IPS DF 6.9 (cell line): ENCODE results near the gene SERPINH1.

ENCODE experiments used
- DNase-seq: peaks from one replicate; pipeline ENCODE4 v3.0.0-alpha.2; 2013; ENCODE audit warnings: low read depth, low spot score
- H3K27ac ChIP-seq: one replicate; pipeline ENCODE4 v1.5.1; 2013; ENCODE audit warnings: low read length, control low read depth
- H3K27me3 ChIP-seq: 2 replicates; pipeline ENCODE4 v1.6.1; 2013; ENCODE audit warnings: mild to moderate bottlenecking, low read length; ENCODE audit not compliant: control insufficient read depth, insufficient read depth
- H3K36me3 ChIP-seq: 2 replicates; pipeline ENCODE4 v1.6.1; 2013; ENCODE audit warnings: low read length; ENCODE audit not compliant: control insufficient read depth, insufficient read depth
- H3K4me1 ChIP-seq: 2 replicates; pipeline ENCODE4 v1.6.1; 2013; ENCODE audit warnings: low read length; ENCODE audit not compliant: control insufficient read depth, insufficient read depth
- H3K4me3 ChIP-seq: 2 replicates; pipeline ENCODE4 v1.5.1; 2013; ENCODE audit warnings: mild to moderate bottlenecking, low read length
- H3K9me3 ChIP-seq: 2 replicates; pipeline ENCODE4 v1.6.1; 2013; ENCODE audit warnings: low read length, inconsistent platforms; ENCODE audit not compliant: control insufficient read depth, insufficient read depth
- WGBS: extraction: QIAGEN DNeasy Blood & Tissue Kit; methylation state at CpG from one replicate; pipeline ENCODE4 v1.1.7; 2013; ENCODE audit warnings: mixed read lengths, missing lambda C conversion rate; ENCODE audit not compliant: insufficient read length, insufficient coverage; 5-methylcytosine and 5-hydroxymethylcytosine counted together

The SERPINH1 gene

DNA sequence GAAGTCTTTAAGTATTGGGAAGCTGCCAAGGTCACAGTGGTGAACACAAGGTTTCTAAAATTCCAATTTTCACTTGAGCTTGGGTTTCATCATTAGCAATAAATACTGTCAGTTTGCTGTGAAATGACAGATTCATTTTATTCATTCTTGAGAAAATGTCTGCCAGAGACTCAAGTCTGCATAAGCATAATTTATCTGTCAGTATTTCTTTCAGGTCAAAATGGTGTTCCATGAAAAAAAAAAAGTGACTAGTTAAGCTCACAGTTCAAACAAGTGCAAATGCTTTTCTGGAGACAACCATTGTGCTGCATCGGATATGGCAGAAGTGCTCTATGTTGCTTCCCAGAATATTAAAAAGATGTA lies 28.2 kb upstream of the SERPINH1 start:
- Histone ChIP-seq H3K4me1 (peaks cover 2% of the 10 kb centered on the region), H3K9me3 (no peaks in the 10 kb centered on the region), H3K4me3 (no peak overlapping the region), H3K27me3 (no peaks in the 10 kb centered on the region), H3K27ac (no peak overlapping the region), H3K36me3 (no peaks in the 10 kb centered on the region)
- no CpG with 5 or more reads among the region's 1 CpG for WGBS
- no peak for DNase-seq

DNA sequence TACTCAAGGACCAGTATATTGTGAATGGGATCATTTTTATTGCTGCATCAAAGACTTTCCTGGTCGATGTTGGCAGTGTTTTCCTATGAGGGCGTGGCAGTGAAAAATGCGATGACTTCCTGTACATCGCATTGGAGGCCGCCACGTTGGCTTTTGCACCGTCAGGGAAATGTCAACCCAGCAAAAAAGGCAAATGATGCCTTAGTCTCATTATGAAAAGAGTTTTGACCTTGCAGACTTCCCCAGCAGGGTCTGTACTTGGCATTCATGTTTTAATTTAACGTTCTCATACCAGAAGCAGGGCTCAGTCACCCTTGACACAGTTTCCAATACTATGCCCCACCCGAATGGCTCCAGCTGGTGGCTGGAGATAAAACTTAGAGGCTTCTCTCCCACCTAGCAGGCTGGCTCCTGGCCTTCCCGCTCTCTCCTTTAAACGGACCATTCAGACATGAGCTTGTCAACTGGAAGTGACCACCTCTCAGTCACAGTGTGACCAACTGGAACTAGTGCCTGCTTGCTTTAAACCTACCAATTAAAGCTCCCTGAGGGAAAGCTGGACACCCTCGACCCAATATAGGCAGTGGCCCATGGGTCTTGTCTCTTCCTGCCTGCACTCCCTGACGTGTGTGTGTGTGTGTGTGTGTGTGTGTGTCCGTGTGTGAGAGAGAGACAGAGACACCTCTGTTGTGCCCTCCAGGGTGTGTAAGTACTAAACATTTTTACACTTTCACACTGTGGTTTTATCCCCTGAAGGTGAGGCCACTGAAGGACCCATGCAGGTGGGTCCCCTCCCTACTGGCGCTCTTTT lies 27.6 kb upstream of the SERPINH1 start:
- H3K4me3 ChIP-seq, result no peak overlapping the region
- DNase-seq, result no peak
- peaks cover 2% of the 10 kb centered on the region for H3K4me1 ChIP-seq
- no peaks in the 10 kb centered on the region for H3K9me3 ChIP-seq
- H3K27me3 ChIP-seq, result no peaks in the 10 kb centered on the region
- H3K27ac ChIP-seq, result no peak overlapping the region
- H3K36me3 ChIP-seq, result no peaks in the 10 kb centered on the region
- WGBS, result no CpG with 5 or more reads among the region's 15 CpGs

DNA sequence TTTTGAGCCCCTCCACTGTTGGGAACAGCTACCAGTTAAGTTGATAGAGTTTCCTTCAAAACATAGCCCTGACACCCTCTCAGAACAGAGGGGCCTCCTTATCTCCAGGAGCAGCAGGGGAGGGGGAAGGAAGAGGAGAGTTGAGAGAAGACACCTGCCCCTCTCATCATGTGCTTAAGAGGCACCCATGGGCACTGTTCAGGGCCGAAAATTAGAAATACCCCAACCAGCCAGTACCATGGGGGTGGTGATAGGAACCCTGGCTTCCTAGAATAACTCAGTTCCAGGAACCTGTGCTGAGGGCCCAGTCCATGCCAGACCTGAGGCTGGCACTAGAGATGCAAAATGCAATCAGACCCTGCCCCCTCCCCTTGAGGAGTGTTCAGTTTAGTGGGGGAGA lies 27.0 kb upstream of the SERPINH1 start:
- WGBS, result no CpG with 5 or more reads among the region's 1 CpG
- no peak overlapping the region for H3K27ac ChIP-seq

DNA sequence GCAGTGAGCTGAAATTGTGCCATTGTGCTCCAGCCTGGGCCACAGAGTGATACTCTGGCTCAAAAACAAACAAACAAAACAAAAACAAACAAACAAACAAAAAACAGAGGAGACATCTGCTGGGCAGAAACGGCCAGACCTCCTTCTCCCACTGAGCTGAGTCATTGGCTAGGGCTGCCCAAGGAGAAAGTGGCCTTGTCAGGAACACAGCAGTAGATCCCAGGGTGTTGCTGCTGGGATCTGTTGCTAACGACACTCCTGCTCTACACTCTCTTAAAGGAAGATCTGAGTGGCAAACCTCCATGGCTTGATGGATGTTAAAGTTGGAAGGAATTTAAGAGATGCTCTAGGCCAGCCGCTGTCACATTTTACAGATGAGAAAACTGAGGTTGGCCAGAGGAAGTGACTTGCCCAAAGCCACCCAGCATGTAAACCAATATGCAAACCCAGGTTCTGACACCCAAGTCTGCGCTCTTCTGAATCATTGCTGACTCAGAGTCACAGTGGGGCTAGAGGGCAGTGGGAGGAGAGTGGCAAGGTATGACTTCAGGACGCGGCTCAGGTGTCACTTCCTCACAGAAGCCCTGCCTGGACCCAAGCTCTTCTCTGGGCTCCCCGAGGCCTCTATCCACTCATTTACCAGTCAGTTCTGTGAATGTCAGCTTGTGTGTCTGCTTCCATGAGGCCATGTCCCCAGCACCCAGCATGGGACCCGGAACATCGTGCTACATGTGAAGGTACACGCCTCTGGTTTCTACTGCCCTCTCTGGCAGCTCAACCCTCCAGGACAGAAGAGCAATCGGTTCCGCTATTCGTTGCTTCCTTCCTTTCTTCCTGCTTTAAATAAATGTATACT lies 25.0 kb upstream of the SERPINH1 start:
- H3K9me3 ChIP-seq, result no peaks in the 10 kb centered on the region
- WGBS, result no CpG with 5 or more reads among the region's 13 CpGs
- no peak overlapping the region for H3K27ac ChIP-seq
- no peak overlapping the region for H3K4me3 ChIP-seq
- DNase-seq, result no peak
- no peaks in the 10 kb centered on the region for H3K27me3 ChIP-seq
- H3K36me3 ChIP-seq, result no peaks in the 10 kb centered on the region
- no peaks in the 10 kb centered on the region for H3K4me1 ChIP-seq

More for the DNA sequence above, 27.0 kb upstream of the SERPINH1 start:
- Histone ChIP-seq H3K27me3 (no peaks in the 10 kb centered on the region), H3K9me3 (no peaks in the 10 kb centered on the region), H3K4me1 (peaks cover 2% of the 10 kb centered on the region), H3K36me3 (no peaks in the 10 kb centered on the region), H3K4me3 (no peak overlapping the region)
- DNase-seq, result no peak

DNA sequence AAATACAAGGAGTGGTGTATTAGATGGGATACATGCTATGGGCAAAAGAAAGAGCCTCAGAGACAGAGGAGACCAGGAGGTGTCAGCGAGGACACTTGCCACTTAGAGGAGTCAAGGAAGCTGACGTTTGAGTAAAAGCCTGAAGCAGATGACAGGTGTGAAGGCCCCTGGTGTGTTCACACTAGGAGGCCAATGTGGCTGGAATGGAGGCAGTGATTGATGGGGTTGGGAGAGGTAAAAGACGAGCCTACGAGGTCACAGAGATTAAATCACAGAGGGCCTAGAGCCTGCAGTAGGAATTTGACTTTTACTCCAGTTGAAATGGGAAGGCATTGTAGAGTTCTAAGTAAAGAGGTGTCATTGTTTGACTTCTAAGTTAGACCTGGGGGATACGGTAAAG lies 24.3 kb upstream of the SERPINH1 start:
- Histone ChIP-seq H3K27ac (no peak overlapping the region), H3K4me1 (no peaks in the 10 kb centered on the region), H3K4me3 (no peak overlapping the region), H3K9me3 (no peaks in the 10 kb centered on the region), H3K27me3 (no peaks in the 10 kb centered on the region), H3K36me3 (no peaks in the 10 kb centered on the region)
- no CpG with 5 or more reads among the region's 5 CpGs for WGBS
- no peak for DNase-seq

DNA sequence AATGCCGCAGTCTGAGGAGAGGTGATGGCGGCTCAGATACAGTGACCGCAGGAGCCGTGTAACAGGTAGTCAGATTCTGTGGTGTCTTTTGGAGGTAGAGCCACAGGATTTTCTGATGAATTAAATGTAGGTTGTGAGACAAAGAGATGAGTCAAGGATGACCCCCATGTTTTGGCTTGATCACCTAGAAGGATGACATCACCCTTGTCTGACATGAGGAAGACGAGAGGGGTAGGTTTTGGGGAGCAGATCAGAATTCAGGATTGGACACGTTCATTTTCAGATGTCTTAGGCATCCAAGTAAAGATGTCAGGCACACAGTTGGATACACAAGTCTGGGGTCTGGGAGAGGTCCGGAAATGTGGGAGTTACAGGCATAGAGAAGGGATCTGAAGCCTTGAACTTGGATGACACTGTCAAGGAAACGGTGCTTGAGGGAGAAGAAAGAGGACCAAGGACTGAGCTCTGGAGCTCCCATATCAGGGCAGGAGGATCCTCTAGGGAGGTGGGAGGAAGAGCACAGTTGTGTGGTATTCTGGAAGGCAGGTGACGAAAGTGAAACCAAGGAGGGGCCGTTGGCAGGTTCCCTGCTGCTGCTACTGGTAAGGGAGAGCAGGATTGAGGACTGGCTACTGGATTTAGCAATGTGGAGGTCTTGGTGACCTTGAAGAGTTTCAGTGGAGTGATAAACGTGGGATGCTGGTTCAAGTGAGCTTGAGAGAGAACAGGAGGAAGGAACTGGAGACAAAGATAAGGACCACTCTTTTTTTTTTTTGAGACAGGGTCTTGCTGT lies 23.7 kb upstream of the SERPINH1 start:
- Histone ChIP-seq H3K4me3 (no peak overlapping the region), H3K9me3 (no peaks in the 10 kb centered on the region), H3K4me1 (no peaks in the 10 kb centered on the region), H3K27ac (no peak overlapping the region), H3K27me3 (no peaks in the 10 kb centered on the region), H3K36me3 (no peaks in the 10 kb centered on the region)
- WGBS, result no CpG with 5 or more reads among the region's 11 CpGs
- DNase-seq, result no peak

DNA sequence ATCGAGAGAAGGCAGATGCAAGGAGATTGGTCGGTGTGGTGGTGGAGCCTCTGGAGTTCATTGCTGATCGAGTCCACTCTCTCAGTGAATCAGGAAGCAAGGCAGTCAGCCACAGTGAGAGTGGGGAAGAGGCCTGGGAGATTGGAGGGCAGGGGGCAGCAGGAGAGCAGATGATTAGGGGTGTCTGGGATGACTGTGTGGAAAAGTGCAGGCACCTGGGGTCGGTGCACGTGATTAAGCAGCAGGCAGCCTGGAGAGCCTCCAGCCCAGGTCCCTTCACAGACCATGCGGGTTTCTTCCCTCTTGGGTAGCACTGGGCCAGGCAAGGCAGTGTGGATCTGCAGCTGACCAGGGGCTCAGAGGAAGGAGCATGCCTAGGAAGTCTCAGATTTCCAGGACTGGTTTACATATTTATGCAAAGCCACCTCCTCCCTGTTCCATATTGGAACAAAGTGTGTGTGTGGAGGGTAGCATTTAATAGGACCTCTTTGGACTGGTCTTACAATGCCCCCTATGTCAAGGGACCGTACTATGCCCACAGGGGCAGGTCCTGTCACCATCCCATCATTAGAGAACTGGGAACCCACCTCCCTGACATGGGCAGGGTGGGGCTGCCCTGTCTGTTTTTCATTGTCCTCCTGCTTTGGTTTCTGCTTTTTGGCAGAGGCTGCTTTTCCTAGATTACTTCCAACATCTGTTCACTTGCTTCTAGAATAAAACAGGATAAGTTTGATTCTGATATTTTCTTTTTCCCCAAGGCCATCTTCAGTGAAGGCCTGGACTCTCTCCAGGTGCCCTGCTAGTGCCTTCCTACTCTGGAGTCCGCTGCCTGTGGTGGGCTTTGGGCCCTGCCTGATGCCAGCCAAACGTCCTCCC lies 22.4 kb upstream of the SERPINH1 start:
- Histone ChIP-seq H3K4me1 (no peaks in the 10 kb centered on the region), H3K9me3 (no peaks in the 10 kb centered on the region), H3K4me3 (no peak overlapping the region), H3K36me3 (no peaks in the 10 kb centered on the region), H3K27me3 (no peaks in the 10 kb centered on the region), H3K27ac (no peak overlapping the region)
- DNase-seq, result no peak
- no CpG with 5 or more reads among the region's 9 CpGs for WGBS

DNA sequence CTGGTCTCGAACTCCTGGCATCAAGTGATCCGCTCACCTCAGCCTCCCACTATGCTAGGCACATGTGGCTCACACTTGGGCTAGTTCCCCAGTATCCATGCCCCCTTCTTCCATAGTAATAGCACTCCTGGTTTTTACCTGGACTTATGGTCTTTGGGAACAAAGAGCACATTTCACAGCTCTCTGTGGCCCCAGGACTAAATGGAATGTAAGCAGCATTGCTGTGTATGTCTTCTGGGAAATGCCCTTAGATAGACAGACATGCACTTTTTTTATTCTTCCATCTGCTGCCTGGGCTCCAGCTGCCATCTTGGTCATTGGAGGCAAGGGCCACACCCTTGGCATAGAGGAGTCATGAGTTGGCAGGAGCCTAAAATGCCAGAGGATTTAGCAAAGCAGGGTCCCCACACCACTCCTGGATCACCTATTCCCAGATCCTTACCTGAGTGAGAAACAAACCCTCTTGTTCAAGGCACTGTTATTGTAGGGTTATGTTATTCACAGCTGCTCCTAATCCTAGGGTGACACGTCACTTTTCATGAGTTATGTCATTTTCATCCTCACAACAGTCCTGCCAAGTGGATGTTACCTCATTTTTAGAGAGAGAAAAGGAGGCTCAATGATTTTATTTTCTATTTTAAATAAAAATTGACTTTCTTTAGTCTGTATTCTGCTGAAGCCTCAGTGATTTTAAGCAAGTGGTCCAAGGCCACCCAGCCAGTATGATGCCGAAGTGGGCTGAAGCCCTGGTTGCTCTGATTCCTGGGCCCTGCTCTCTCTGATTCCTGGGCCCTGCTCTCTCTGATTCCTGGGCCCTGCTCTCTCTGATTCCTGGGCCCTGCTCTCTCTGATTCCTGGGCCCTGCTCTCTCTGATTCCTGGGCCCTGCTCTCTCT lies 20.6 kb upstream of the SERPINH1 start:
- Histone ChIP-seq H3K27ac (no peak overlapping the region), H3K36me3 (no peaks in the 10 kb centered on the region), H3K4me3 (no peak overlapping the region), H3K9me3 (no peaks in the 10 kb centered on the region), H3K27me3 (no peaks in the 10 kb centered on the region), H3K4me1 (no peaks in the 10 kb centered on the region)
- DNase-seq, result no peak
- WGBS, result no CpG with 5 or more reads among the region's 4 CpGs

DNA sequence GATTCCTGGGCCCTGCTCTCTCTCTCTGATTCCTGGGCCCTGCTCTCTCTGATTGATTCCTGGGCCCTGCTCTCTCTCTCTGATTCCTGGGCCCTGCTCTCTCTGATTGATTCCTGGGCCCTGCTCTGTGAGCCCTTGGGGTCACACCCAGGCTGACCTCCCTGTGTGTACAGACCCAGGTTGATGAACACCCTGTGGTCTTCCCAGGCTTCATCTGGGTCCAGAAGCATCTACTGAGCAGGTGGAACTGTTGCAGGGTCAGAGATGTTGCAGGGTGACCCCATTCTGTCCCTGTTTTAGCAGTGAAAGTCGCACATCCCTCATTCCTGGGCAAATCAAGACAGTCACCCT lies 20.0 kb upstream of the SERPINH1 start:
- Histone ChIP-seq H3K4me3 (no peak overlapping the region), H3K36me3 (no peaks in the 10 kb centered on the region), H3K27me3 (no peaks in the 10 kb centered on the region), H3K4me1 (no peaks in the 10 kb centered on the region), H3K9me3 (no peaks in the 10 kb centered on the region), H3K27ac (no peak overlapping the region)
- no peak for DNase-seq
- WGBS, result no CpG with 5 or more reads among the region's 1 CpG
